Tibial nerve (tissue), 4 donors: ENCODE results near the gene APOL1. TPM values are rescaled to one million over a fixed set of nuclear protein-coding genes. Genes with fewer than 3 reads are reported as not detected.
"Not testable (repeated sequence)": the region's sequence is repeated elsewhere in the genome, so short reads cannot be mapped to it uniquely, and the experiment has no call there.

Source experiments
- DNase-seq, 2 donors: peaks; one replicate each; pipeline ENCODE4 v3.0.0-alpha.2; 2019; ENCODE audit warnings: low spot score in 2 of 2
- H3K27ac ChIP-seq, 4 donors: fragments of 200-600 bp; sonication (generic) in 3 of 4; one replicate each; pipeline ENCODE4 v1.5.1; 2017 to 2019; ENCODE audit warnings: mild to moderate bottlenecking in 1 of 4
- H3K27me3 ChIP-seq, 2 donors: fragments of 200-600 bp; sonication (generic) in 1 of 2; one replicate each; pipeline versions ENCODE4 v1.5.1 to v1.6.0; 2017 to 2019
- H3K36me3 ChIP-seq, 3 donors: fragments of 200-600 bp; sonication (generic); one replicate each; pipeline ENCODE4 v1.5.1; 2018 to 2019
- H3K4me1 ChIP-seq, 4 donors: fragments of 200-600 bp; sonication (generic) in 3 of 4; one replicate each; pipeline ENCODE4 v1.5.1; 2017 to 2019
- H3K4me3 ChIP-seq, 4 donors: fragments of 200-600 bp; sonication (generic) in 3 of 4; one replicate each; pipeline ENCODE4 v1.5.1; 2017 to 2019; ENCODE audit warnings: mild to moderate bottlenecking in 1 of 4, moderate library complexity in 1 of 4
- H3K9me3 ChIP-seq, 4 donors: fragments of 200-600 bp; sonication (generic) in 3 of 4; one replicate each; pipeline ENCODE4 v1.5.1; 2017 to 2019
- CTCF ChIP-seq, 5 experiments: fragments of 200-600 bp in 3 of 5; fragments of 450-650 bp in 2 of 5; sonication (generic) in 3 of 5; IDR thresholded peaks; one replicate each; pipeline ENCODE4 v1.5.1; 2016 to 2019; ENCODE audit warnings: antibody characterized with exemption in 5 of 5, mild to moderate bottlenecking in 3 of 5, moderate library complexity in 2 of 5
- EP300 ChIP-seq, 2 donors: sonication (generic); formaldehyde crosslinking; IDR thresholded peaks; one replicate each; pipeline ENCODE4 v1.6.1; 2017; ENCODE audit warnings: antibody characterized with exemption in 2 of 2, mild to moderate bottlenecking in 1 of 2
- POLR2A ChIP-seq, 2 donors: fragments of 450-650 bp; IDR thresholded peaks; one replicate each; pipeline ENCODE4 v1.6.1; 2017; ENCODE audit warnings: antibody characterized with exemption in 2 of 2, mild to moderate bottlenecking in 2 of 2, moderate library complexity in 2 of 2
- WGBS, 2 donors: methylation state at CpG; one replicate each; pipeline ENCODE4 v1.1.5; 2018; 5-methylcytosine and 5-hydroxymethylcytosine counted together
- total RNA-seq, 4 donors: library from RNA; depleted of rRNA; stranded (reverse); fragments of >200 nt; gene quantifications; one replicate each; pipeline ENCODE4 v1.1.0, GENCODE V29; 2016

APOL1 gene
- total RNA-seq, 4 donors from 2014 or later: 8.3 to 16.8 (median 10.1) TPM

GRCh38 chr22:36253523-36254490, 874 bp downstream of the APOL1 start:
- Histone ChIP-seq H3K27me3 (no peaks in the 10 kb centered on the region), H3K4me1 (peaks cover 0 to 48% (median 25%) of the 10 kb centered on the region in 4 donors), H3K36me3 (no peaks in the 10 kb centered on the region), H3K9me3 (no peaks in the 10 kb centered on the region), H3K27ac (peak overlapping the region; percentile 41 to 88 (median 80)), H3K4me3 (peak overlapping the region; percentile 7 to 54 (median 38))
- peak in 1 of 2 donors; percentile 68 for DNase-seq
- TF ChIP-seq EP300 (IDR thresholded peaks at IDR 0.05) (no peak), CTCF (IDR thresholded peaks at IDR 0.05) (no peak), POLR2A (IDR thresholded peaks at IDR 0.05) (no peak)
- WGBS, 2 donors: 53 to 54% methylated on average over 7 of the region's 7 CpGs

GRCh38 chr22:36255572-36255971, 2.6 kb downstream of the APOL1 start:
- not testable (repeated sequence) for H3K9me3 ChIP-seq, H3K4me3 ChIP-seq, H3K36me3 ChIP-seq, DNase-seq, H3K27me3 ChIP-seq
- 40 to 100% methylated on average over 1 of the region's 5 CpGs for WGBS, 2 donors
- Histone ChIP-seq H3K4me1 (peaks cover 0 to 64% (median 33%) of the 10 kb centered on the region in 4 donors), H3K27ac (peak overlapping the region in 2 of 4 donors; percentile 78 to 88)

- no peaks in the 10 kb centered on the region for H3K27me3 ChIP-seq
- H3K9me3 ChIP-seq: no peaks in the 10 kb centered on the region
- H3K4me3 ChIP-seq: no peak overlapping the region
- DNase-seq: no peak
- no peak for TF ChIP-seq POLR2A (IDR thresholded peaks at IDR 0.05)
- peaks cover 0 to 69% (median 33%) of the 10 kb centered on the region in 4 donors for H3K4me1 ChIP-seq
- H3K36me3 ChIP-seq: no peaks in the 10 kb centered on the region
- H3K27ac ChIP-seq: no peak overlapping the region
- 79 to 82% methylated on average over 3 of the region's 3 CpGs for WGBS, 2 donors
These were observed 3.5 kb downstream of the APOL1 start for GRCh38 chr22:36256478-36256877.

GRCh38 chr22:36257308-36257707, 4.4 kb downstream of the APOL1 start:
- no peaks in the 10 kb centered on the region for H3K9me3 ChIP-seq
- no peak for DNase-seq
- H3K27ac ChIP-seq: no peak overlapping the region
- TF ChIP-seq POLR2A (IDR thresholded peaks at IDR 0.05): no peak
- no peak for TF ChIP-seq EP300 (IDR thresholded peaks at IDR 0.05)
- TF ChIP-seq CTCF (IDR thresholded peaks at IDR 0.05): no peak
- peaks cover 0 to 7% (median 0%) of the 10 kb centered on the region in 3 donors for H3K36me3 ChIP-seq
- no peaks in the 10 kb centered on the region for H3K27me3 ChIP-seq
- no peak overlapping the region for H3K4me3 ChIP-seq
- 83% methylated on average over 5 to 8 of the region's 8 CpGs for WGBS, 2 donors
- H3K4me1 ChIP-seq: peaks cover 0 to 69% (median 33%) of the 10 kb centered on the region in 4 donors

GRCh38 chr22:36257948-36258670, 5.2 kb downstream of the APOL1 start:
- no peak for DNase-seq
- Histone ChIP-seq H3K27ac (peak overlapping the region in 2 of 4 donors; percentile 36 to 74), H3K36me3 (peaks cover 0 to 8% (median 0%) of the 10 kb centered on the region in 3 donors), H3K4me1 (peaks cover 0 to 61% (median 30%) of the 10 kb centered on the region in 4 donors), H3K4me3 (no peak overlapping the region), H3K27me3 (no peaks in the 10 kb centered on the region), H3K9me3 (no peaks in the 10 kb centered on the region)
- 91% methylated on average over 13 of the region's 13 CpGs for WGBS, 2 donors
- no peak for TF ChIP-seq CTCF (IDR thresholded peaks at IDR 0.05)
- no peak for TF ChIP-seq POLR2A (IDR thresholded peaks at IDR 0.05)
- TF ChIP-seq EP300 (IDR thresholded peaks at IDR 0.05): no peak
